A549 (cell line): Measurements from ENCODE around the gene TGFBR2. TPM values are rescaled to one million over a fixed set of nuclear protein-coding genes. Genes with fewer than 3 reads are reported as not detected.
"Not testable (repeated sequence)": the region's sequence is repeated elsewhere in the genome, so short reads cannot be mapped to it uniquely, and the experiment has no call there.

Source experiments
- ATAC-seq, 2 experiments: fragments of 200-7000 bp in 1 of 2; fragments of >200 bp in 1 of 2; cut with Nextera tagmentation in 1 of 2; cut with Tn5 transposase in 1 of 2; 3 replicates each; pipeline versions ENCODE4 v1.8.0 to v1.9.1; 2018 to 2020; ENCODE audit warnings: mild to moderate bottlenecking in 1 of 2, moderate library complexity in 1 of 2
- CTCF ChIA-PET: fragments of 300-600 bp; sonication (Branson Sonifier 250); formaldehyde crosslinking; extraction: SDS; loops from one replicate; lab custom pipeline; 2021; ENCODE audit warnings: antibody characterized with exemption, inconsistent platforms; lab: Yijun Ruan, JAX
- POLR2A ChIA-PET: fragments of 350-600 bp; formaldehyde crosslinking; extraction: SDS; loops from one replicate; lab custom pipeline; 2021; ENCODE audit warnings: antibody characterized with exemption, inconsistent platforms; lab: Yijun Ruan, JAX
- DNase-seq, 2 experiments: peaks; one replicate each; pipeline versions ENCODE4 v3.0.0 to v3.0.0-alpha.2; 2011 to 2016; ENCODE audit warnings: low read depth in 1 of 2, low spot score in 1 of 2
- FAIRE-seq: peaks from 2 replicates; lab custom pipeline; 2011; peaks lifted over from hg19 to GRCh38; lab: Jason Lieb, UNC
- H3K27ac ChIP-seq, 2 experiments: fragments of >200 bp; sonication (Bioruptor Twin); formaldehyde crosslinking; 3 replicates each; pipeline ENCODE4 v1.5.1; 2016 to 2017
- H3K4me1 ChIP-seq: fragments of >200 bp; sonication (Bioruptor Twin); formaldehyde crosslinking; 3 replicates; pipeline ENCODE4 v1.6.1; 2016
- H3K4me2 ChIP-seq: fragments of >200 bp; sonication (Bioruptor Twin); formaldehyde crosslinking; 3 replicates; pipeline ENCODE4 v1.6.1; 2016
- H3K4me3 ChIP-seq: fragments of >200 bp; sonication (Bioruptor Twin); formaldehyde crosslinking; 3 replicates; pipeline ENCODE4 v1.5.1; 2016
- H3K9me3 ChIP-seq: fragments of >200 bp; sonication (Bioruptor Twin); formaldehyde crosslinking; 3 replicates; pipeline ENCODE4 v1.6.1; 2016
- CBX2 ChIP-seq: fragments of 200-600 bp; sonication (generic); IDR thresholded peaks from 2 replicates; pipeline ENCODE4 v1.6.1; 2016; ENCODE audit warnings: low read depth, mild to moderate bottlenecking, borderline replicate concordance
- CEBPB ChIP-seq, 2 experiments: fragments of >200 bp in 1 of 2; sonication (Bioruptor Twin) in 1 of 2; formaldehyde crosslinking in 1 of 2; IDR thresholded peaks; 2 replicates each; pipeline ENCODE4 v1.6.1; 2012 to 2016
- CHD4 ChIP-seq: fragments of 200-600 bp; sonication (generic); IDR thresholded peaks from 2 replicates; pipeline ENCODE4 v1.6.1; 2016; ENCODE audit warnings: antibody characterized with exemption, mild to moderate bottlenecking, borderline replicate concordance
- E2F6 ChIP-seq: IDR thresholded peaks from 2 replicates; pipeline ENCODE4 v1.6.1; 2012; ENCODE audit warnings: low read depth, borderline replicate concordance
- EP300 ChIP-seq, 2 experiments: fragments of >200 bp; sonication (Bioruptor Twin); formaldehyde crosslinking; IDR thresholded peaks; 2 replicates in 1 of 2; 3 replicates in 1 of 2; pipeline ENCODE4 v1.6.1; 2016 to 2017
- ESRRA ChIP-seq: fragments of 150-350 bp; IDR thresholded peaks from 2 replicates; pipeline ENCODE4 v1.6.1; 2014; ENCODE audit warnings: mild to moderate bottlenecking, low read length, borderline replicate concordance
- FOSB ChIP-seq: fragments of 250-450 bp; sonication (Bioruptor Pico); IDR thresholded peaks from 2 replicates; pipeline ENCODE4 v1.5.0; 2020; ENCODE audit warnings: mild to moderate bottlenecking, moderate library complexity
- FOSL2 ChIP-seq, 2 experiments: fragments of 450-650 bp in 1 of 2; fragments of >200 bp in 1 of 2; sonication (Bioruptor Twin) in 1 of 2; formaldehyde crosslinking; IDR thresholded peaks; 2 replicates each; pipeline versions ENCODE4 v1.5.0 to v1.6.1; 2016 to 2020; ENCODE audit warnings: mild to moderate bottlenecking in 1 of 2, moderate library complexity in 1 of 2
- FOXS1 ChIP-seq: fragments of 250-450 bp; sonication (Bioruptor Pico); IDR thresholded peaks from 2 replicates; pipeline ENCODE4 v1.5.0; 2020; ENCODE audit warnings: mild to moderate bottlenecking, moderate library complexity
- HES2 ChIP-seq: fragments of >200 bp; sonication (Bioruptor Twin); formaldehyde crosslinking; IDR thresholded peaks from 2 replicates; pipeline ENCODE4 v1.6.1; 2016
- HOXA7 ChIP-seq: fragments of 250-450 bp; sonication (Bioruptor Pico); IDR thresholded peaks from 2 replicates; pipeline ENCODE4 v1.5.0; 2020; ENCODE audit warnings: mild to moderate bottlenecking, moderate library complexity
- HOXB13 ChIP-seq: fragments of 250-450 bp; sonication (Bioruptor Pico); IDR thresholded peaks from 2 replicates; pipeline ENCODE4 v1.5.0; 2020; ENCODE audit warnings: low read depth, mild to moderate bottlenecking, moderate library complexity
- JUN ChIP-seq, 2 experiments: fragments of >200 bp; sonication (Bioruptor Twin); formaldehyde crosslinking; IDR thresholded peaks; 2 replicates in 1 of 2; 3 replicates in 1 of 2; pipeline ENCODE4 v1.6.1; 2016 to 2017
- JUNB ChIP-seq: fragments of >200 bp; sonication (Bioruptor Twin); formaldehyde crosslinking; IDR thresholded peaks from 2 replicates; pipeline ENCODE4 v1.6.1; 2016
- MAZ ChIP-seq: fragments of 150-350 bp; IDR thresholded peaks from 2 replicates; pipeline ENCODE4 v1.6.1; 2014; ENCODE audit warnings: antibody characterized with exemption, low read depth, low read length, borderline replicate concordance
- MYC ChIP-seq: IDR thresholded peaks from 2 replicates; pipeline ENCODE4 v1.6.1; 2012; ENCODE audit warnings: mild to moderate bottlenecking, inconsistent platforms, low read length, improper control_type of control experiment, borderline replicate concordance
- NPAS2 ChIP-seq: fragments of 250-450 bp; sonication (Bioruptor Pico); IDR thresholded peaks from 2 replicates; pipeline ENCODE4 v1.8.0; 2022; ENCODE audit warnings: mild to moderate bottlenecking, moderate library complexity, borderline replicate concordance
- RAD21 ChIP-seq, 2 experiments: fragments of >200 bp in 1 of 2; sonication (Bioruptor Twin) in 1 of 2; formaldehyde crosslinking in 1 of 2; IDR thresholded peaks in 1 of 2; conservative IDR thresholded peaks in 1 of 2; 2 replicates in 1 of 2; 3 replicates in 1 of 2; pipeline ENCODE4 v1.6.1; 2012 to 2018; ENCODE audit warnings: inconsistent platforms in 1 of 2
- RARB ChIP-seq: fragments of 250-450 bp; sonication (Bioruptor Pico); IDR thresholded peaks from 2 replicates; pipeline ENCODE4 v1.8.0; 2021; ENCODE audit warnings: mild to moderate bottlenecking, moderate library complexity
- REST ChIP-seq: fragments of 200-600 bp; sonication (generic); IDR thresholded peaks from 2 replicates; pipeline ENCODE4 v1.6.1; 2016; ENCODE audit warnings: antibody characterized with exemption, mild to moderate bottlenecking, moderate library complexity
- RFX5 ChIP-seq: fragments of 450-650 bp; IDR thresholded peaks from 2 replicates; pipeline ENCODE4 v1.7.1; 2014; ENCODE audit warnings: antibody characterized with exemption, mild to moderate bottlenecking, moderate library complexity
- SMC3 ChIP-seq: fragments of >200 bp; sonication (Bioruptor Twin); formaldehyde crosslinking; IDR thresholded peaks from 3 replicates; pipeline ENCODE4 v1.6.1; 2018; ENCODE audit warnings: inconsistent platforms
- SREBF2 ChIP-seq: fragments of 450-650 bp; IDR thresholded peaks from 2 replicates; pipeline ENCODE4 v1.6.1; 2014; ENCODE audit warnings: mild to moderate bottlenecking, moderate library complexity
- TFCP2L1 ChIP-seq: fragments of 250-450 bp; sonication (Bioruptor Pico); IDR thresholded peaks from 2 replicates; pipeline ENCODE4 v1.5.0; 2021; ENCODE audit warnings: mild to moderate bottlenecking
- ZC3H11A ChIP-seq: fragments of 450-650 bp; IDR thresholded peaks from 2 replicates; pipeline ENCODE4 v1.6.1; 2014; ENCODE audit warnings: antibody characterized with exemption, mild to moderate bottlenecking
- ZSCAN20 ChIP-seq: fragments of 250-450 bp; sonication (Bioruptor Pico); IDR thresholded peaks from 2 replicates; pipeline ENCODE4 v1.8.0; 2022; ENCODE audit warnings: mild to moderate bottlenecking, moderate library complexity
- WGBS: methylation state at CpG from one replicate; pipeline ENCODE4 v1.1.6; 2017; ENCODE audit errors: missing lambda C conversion rate; 5-methylcytosine and 5-hydroxymethylcytosine counted together
- polyA plus RNA-seq, 4 experiments: library from polyadenylated mRNA; depleted of rRNA in 3 of 4; stranded (reverse); fragments of >200 nt; fragmentation: RNase III in 1 of 4; extraction: RNeasy Plus Mini Kit Qiagen cat#74134 plus additional on column Dnase treatment in 1 of 4; gene quantifications; 2 replicates in 3 of 4; 3 replicates in 1 of 4; pipeline ENCODE4 v1.2.3, GENCODE V29; 2011 to 2017

TGFBR2 gene
- polyA plus RNA-seq, 2 of the 4 experiments (the other 2 are of a cell fraction): 48.5 to 97.4 TPM

- peaks cover 89% of the 10 kb centered on the region for H3K4me1 ChIP-seq
- no peaks in the 10 kb centered on the region for H3K9me3 ChIP-seq
- ChIA-PET POLR2A (no interaction called here), CTCF (interaction anchor here (0.6 to 1.6 kb wide), 3 partner anchors 9 to 580 kb away, joined by 3 to 5 read pairs (median 3); no protein-coding TSS in a partner anchor)
- ATAC-seq (no peak), FAIRE-seq (no peak), DNase-seq (no peak)
- no peak overlapping the region for H3K4me2 ChIP-seq
- H3K4me3 ChIP-seq: no peak overlapping the region
- no peak overlapping the region; a peak in 2 of 6 replicates for H3K27ac ChIP-seq
- no peak for TF ChIP-seq JUN (IDR thresholded peaks at IDR 0.05)
- no peak for TF ChIP-seq HES2
- TF ChIP-seq CEBPB (IDR thresholded peaks at IDR 0.05): no peak
- TF ChIP-seq TFCP2L1: no peak
- no peak for TF ChIP-seq MYC
- no peak for TF ChIP-seq CHD4
- TF ChIP-seq SMC3: no peak
- TF ChIP-seq RAD21 (conservative IDR thresholded peaks at IDR 0.05 in 1 of 2, IDR thresholded peaks at IDR 0.05 in 1 of 2): no peak
- no peak for TF ChIP-seq HOXB13
- TF ChIP-seq ZSCAN20: no peak
- no peak for TF ChIP-seq RARB
- TF ChIP-seq NPAS2: no peak
- no peak for TF ChIP-seq SREBF2
- no peak for TF ChIP-seq CBX2
- TF ChIP-seq FOSB (CRISPR knock-in tag): no peak
- TF ChIP-seq E2F6: no peak
- WGBS: 70% methylated on average over 3 of the region's 3 CpGs
Observed at GRCh38 chr3:30622790-30623189, 16.4 kb downstream of the TGFBR2 start.

GRCh38 chr3:30623351-30623750 lies 16.9 kb downstream of the TGFBR2 start:
- no peak for TF ChIP-seq SREBF2
- TF ChIP-seq FOSL2 (IDR thresholded peaks at IDR 0.05): no peak
- no peak for TF ChIP-seq FOSL2 (CRISPR knock-in tag; IDR thresholded peaks at IDR 0.05)
- no peak for TF ChIP-seq HOXB13
- no peak for TF ChIP-seq RFX5
- no peak for TF ChIP-seq MAZ
- no peak for TF ChIP-seq ESRRA
- no peak for TF ChIP-seq CEBPB (IDR thresholded peaks at IDR 0.05)
- no peak for TF ChIP-seq JUNB
- no peak for TF ChIP-seq ZC3H11A
- no peak for TF ChIP-seq REST
- no peak for TF ChIP-seq HOXA7 (CRISPR knock-in tag)
- TF ChIP-seq FOXS1 (CRISPR knock-in tag): no peak
- TF ChIP-seq EP300 (IDR thresholded peaks at IDR 0.05): no peak
- ChIA-PET CTCF (interaction anchor here (0.6 to 1.6 kb wide), 2 partner anchors 514 to 580 kb away, joined by 3 to 5 read pairs; no protein-coding TSS in a partner anchor), POLR2A (no interaction called here)
- H3K4me1 ChIP-seq: peaks cover 92% of the 10 kb centered on the region
- no peak for DNase-seq
- peak overlapping the region; percentile 22 to 82; a peak in 3 of 6 replicates for H3K27ac ChIP-seq
- no peaks in the 10 kb centered on the region for H3K9me3 ChIP-seq
- no peak for ATAC-seq
- H3K4me3 ChIP-seq: no peak overlapping the region
- no peak for FAIRE-seq
- 85% methylated on average over 5 of the region's 5 CpGs for WGBS
- H3K4me2 ChIP-seq: no peak overlapping the region

DNA sequence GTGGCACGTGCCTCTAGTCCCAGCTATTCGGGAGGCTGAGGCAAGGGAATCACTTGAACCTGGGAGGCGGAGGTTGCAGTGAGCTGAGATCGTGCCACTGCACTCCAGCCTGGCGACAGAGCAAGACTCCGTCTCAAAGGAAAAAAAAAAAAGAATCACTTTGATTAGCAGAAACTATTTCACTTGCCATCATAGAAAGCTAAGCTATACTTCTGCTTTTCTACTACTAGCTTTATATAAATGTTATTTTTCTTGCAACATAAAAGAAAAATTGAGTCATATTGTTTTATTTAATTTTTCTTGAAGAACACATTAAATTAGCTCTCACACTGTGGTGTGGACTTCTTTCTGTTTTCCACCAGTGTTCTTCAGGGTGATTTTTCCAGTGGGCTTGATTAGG lies 18.1 kb downstream of the TGFBR2 start:
- ATAC-seq, H3K9me3 ChIP-seq, DNase-seq, H3K4me3 ChIP-seq, POLR2A ChIA-PET, FAIRE-seq: not testable (repeated sequence)
- WGBS: 97% methylated on average over 6 of the region's 6 CpGs
- Histone ChIP-seq H3K4me1 (peaks cover 92% of the 10 kb centered on the region), H3K27ac (peak overlapping the region; percentile 82 to 88), H3K4me2 (peak overlapping the region; percentile 76; the same call in 2 of the 3 replicates)
- CTCF ChIA-PET: interaction anchor here (0.6 to 1.6 kb wide), 4 partner anchors 17 to 591 kb away, joined by 3 to 5 read pairs (median 4); no protein-coding TSS in a partner anchor
